TTC549 (cell line): ENCODE measurements around the gene GGCX.
"Not testable (repeated sequence)": the region's sequence is repeated elsewhere in the genome, so short reads cannot be mapped to it uniquely, and the experiment has no call there.

ENCODE experiments used
- FAIRE-seq: peaks from 2 replicates; lab custom pipeline; 2012; peaks lifted over from hg19 to GRCh38; lab: Jason Lieb, UNC

Gene GGCX

DNA sequence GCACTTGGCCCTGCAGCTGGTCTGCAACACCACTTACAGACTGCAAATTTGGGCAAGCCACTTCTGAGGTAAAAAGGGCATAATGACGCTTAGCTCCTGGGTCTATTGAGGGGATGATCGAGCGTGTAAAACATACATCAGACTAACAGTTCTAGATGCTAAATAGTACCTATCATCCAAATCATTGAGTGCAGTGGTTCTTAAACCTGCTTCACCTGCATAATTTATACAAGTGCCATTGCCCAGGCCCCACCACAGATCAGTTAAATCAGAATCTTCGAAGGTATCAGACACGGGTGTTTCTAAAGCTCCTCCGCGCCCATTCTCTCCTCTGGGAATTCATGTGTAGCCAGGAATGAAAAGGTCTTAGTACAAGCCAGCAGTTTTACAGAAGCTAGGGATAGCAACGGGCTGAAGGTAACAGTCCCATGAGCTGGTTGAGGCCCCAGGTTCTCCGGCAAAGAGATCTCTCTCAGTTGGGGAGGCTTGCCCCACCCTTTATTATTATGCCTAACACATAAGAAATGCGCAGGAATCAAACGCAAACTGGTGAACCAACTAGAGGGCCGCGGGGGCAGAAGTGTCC, 33.5 kb upstream of the GGCX start:
- FAIRE-seq: no peak

DNA sequence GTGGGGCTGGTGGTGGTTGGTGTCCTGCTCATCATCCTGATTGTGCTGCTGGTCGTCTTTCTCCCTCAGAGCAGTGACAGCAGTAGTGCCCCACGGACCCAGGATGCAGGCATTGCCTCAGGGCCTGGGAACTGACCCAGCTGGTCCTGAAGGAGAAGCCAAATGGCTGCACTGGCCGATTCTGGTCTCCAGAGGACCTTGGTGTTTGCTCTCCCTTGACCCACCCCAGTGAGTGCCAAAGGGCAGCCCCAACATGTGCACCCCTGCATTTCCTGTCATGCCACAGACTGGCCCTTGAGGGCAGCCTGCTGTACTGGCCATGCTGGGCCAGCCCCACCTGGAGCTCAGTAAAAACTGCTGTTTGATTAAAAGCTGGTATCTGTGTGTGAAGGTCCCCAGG, 31.7 kb upstream of the GGCX start:
- no peak for FAIRE-seq

DNA sequence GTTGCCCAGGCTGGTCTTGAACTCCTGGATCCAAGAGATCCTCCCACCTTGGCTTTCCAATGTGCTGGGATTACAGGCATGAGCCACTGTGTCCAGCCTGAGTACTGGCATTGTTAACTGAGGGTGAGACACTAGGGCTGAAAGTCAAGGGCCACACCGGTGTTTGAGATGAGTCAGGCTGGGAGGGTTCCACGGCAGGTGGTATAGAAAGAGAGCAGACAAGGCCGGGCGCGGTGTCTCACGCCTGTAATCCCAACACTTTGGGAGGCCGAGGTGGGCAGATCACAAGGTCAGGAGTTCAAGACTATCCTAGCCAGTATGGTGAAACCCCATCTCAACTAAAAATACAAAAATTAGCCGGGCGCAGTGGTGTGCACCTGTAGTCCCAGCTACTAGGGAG, 31.0 kb upstream of the GGCX start:
- not testable (repeated sequence) for FAIRE-seq

DNA sequence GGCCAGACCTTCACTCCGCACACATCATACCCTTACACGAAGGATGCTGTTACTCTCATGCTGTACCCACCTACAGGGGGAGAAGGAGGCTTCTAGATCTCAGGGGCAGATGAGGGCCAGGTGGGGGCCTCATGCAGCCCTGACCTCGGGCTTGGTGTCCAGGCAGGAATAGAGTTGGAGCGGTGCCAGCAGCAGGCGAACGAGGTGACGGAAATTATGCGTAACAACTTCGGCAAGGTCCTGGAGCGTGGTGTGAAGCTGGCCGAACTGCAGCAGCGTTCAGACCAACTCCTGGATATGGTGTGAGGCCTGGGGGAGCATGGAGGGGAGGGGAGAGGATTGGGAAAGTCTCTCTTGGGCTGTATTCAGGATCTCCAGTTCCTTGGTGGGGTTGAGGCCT, 30.3 kb upstream of the GGCX start:
- no peak for FAIRE-seq

- FAIRE-seq: no peak
Measured at GRCh38 chr2:85590950-85591349, 29.7 kb upstream of the GGCX start.

DNA sequence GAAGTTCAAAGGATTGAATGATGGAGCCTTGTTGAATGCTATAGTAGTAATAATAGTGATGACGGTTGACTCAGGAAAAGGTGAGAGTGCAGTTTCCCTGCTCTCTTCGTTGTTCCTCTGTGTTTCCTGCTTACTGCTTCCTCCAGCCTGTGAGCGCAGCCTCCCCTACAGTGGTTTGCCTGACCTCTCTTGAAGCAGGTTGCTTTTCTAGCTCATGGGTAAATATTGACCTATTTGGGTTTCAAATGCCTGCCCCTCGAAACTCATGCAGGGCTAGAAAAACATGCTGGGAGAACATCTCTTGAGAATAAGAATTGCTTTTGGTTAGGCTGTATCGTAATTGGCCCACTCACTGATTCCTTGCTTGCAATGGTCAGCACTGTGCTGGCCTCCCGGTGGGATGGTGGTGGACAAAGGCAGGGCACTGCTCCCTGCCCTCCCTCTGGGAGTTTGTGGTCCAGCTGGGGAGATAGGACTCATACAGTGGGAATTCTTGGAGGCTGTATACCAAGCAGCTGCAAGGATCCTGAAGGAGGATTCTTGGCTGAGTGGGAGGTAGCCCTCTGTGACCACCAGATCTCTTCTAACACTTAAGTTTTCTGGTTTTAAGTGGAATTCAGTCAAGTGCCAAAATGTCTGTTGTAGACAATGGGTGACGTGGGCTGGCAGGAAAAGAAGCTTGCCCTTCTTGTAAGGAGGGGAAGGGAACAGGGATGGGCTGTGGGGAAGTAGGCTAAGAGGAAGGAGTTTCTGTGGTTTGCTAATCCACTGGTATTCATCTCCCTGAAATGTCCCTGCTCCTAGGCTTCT, 28.9 kb upstream of the GGCX start:
- no peak for FAIRE-seq

GRCh38 chr2:85589181-85589580, 27.9 kb upstream of the GGCX start:
- FAIRE-seq: no peak

- no peak for FAIRE-seq
Measured at GRCh38 chr2:85588645-85589044, 27.4 kb upstream of the GGCX start.

DNA sequence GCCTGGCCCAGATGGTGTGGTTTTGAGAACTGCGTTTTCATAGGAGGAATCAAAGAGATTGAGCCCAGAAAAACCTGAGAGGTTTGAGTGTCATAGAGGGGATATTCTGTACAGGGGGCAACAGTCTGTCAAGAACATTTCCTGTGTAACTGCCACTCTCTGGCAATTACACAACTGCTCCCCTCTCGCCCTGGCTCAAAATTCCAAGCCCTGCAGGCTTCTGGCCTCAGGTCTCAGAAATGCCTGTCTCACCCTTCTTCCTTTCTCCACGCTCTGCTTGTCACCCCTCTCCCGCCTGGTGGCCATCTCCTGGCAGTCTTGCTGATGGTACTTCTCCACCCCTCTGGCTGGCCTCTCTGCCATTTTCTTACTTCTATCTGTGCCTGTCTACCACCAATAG, 26.9 kb upstream of the GGCX start:
- no peak for FAIRE-seq

GRCh38 chr2:85585781-85586105, 24.4 kb upstream of the GGCX start:
- FAIRE-seq: no peak

DNA sequence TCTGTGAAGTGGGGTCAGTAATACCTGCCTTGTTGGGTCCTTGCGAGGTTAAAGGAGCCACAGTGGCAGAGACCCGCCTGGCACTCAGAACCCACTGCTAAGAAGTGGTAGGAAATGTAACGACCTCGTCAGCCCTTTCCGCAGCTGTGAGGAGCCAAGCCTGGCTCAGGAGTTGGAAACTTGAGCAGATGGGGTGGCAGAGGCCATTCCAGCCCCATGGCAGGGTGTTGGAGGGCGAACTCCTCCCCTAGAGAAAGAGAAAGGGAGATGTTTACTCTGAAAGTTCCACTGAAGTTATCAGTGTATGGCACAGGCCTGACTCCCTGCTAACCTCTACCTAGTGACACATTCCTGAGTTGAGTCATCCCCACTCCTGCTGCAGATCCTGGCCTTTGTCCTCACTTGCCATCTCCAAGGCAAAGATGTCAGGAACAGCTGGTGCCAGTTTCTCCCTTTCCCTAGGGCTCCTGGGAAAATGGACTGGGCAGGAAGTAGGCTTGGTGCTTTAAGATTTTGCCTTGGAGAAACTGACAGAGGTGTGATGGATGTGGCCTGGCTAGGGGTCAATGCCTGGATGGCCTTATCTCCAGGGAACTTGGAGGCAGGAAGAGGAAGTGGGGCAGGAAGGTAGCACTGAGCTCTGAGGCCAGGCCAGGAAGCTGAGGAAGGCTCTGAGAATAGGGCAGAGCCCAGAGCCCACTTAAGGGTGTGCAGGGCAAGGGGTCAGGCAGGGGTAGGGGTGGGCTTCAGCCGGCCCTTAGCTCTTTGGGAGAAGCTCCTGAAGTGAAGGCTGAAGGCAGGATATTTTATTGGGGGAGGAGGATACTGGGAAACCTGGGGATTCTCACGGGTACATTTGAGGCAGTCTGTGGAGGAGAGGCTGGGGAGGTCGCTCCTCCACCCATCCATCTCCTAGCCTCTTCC, 23.8 kb upstream of the GGCX start:
- no peak for FAIRE-seq

DNA sequence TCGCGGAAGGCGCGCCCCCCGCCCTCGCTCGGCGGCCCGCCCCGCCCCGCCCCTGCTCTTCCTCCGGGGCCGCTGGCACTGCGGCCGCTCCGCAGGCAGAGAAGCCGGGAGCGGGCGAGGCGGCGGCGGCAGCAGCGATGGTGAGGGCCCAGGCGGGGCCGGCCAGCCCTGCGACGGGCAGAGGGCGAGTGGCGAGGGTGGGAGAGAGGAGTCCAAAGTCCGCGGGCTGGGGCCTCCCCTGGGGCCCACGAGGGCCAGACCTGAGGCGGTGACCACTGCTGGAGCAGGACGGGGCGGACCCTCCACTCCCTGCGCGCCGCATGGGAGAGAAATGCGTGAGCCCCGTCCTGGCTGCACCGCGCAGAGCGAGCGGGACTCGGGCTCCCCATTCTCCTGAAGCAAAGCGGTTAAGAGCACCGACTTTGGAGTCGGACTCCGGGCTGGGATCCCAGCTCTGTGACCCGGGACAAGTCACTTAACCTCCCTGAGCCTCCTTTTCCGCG, 23.1 kb upstream of the GGCX start, which contains the start of gene VAMP5:
Gene VAMP5 (plus strand): TSS at position 78 of the 503 bp plus-strand sequence. CDS start 60 bp downstream, at position 138.
- FAIRE-seq: no peak

DNA sequence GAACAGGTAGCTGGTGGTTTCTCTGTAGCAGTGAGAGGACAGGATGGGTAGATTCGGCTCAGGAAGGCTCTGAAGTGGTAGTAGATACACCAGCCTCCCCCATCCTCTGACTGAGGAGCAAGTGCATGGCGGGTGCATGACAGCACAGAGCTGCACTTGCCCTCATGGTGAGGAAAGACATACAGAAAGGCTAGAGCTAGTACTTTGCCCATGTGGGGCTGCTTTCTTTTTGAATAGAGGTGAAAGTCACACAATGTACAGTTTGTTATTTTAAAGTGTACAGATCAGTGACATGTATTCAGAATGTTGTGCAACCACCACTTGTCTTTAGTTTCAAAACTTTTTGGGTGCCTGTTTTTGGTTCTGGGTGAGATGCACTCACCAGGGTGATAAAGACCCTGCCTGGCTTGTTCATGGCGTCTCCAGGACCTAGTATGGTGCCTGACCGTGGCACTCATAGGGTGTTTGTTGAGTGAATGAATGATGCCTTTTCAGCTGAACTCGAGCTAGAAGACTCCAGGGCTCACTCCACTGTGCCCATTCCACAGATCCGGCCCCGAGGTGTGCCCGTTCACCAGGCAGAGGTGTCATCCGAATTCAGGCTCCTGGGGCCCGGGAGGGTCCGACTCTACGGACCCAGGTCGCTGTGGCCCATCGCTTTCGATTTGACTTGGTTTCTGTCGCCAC, 22.5 kb upstream of the GGCX start:
- no peak for FAIRE-seq

GRCh38 chr2:85582492-85582891, 21.2 kb upstream of the GGCX start:
- FAIRE-seq: no peak

- FAIRE-seq: no peak
Measured at GRCh38 chr2:85580206-85580605, 18.9 kb upstream of the GGCX start.

- FAIRE-seq: no peak
Measured at GRCh38 chr2:85579266-85579935, 18.1 kb upstream of the GGCX start.

DNA sequence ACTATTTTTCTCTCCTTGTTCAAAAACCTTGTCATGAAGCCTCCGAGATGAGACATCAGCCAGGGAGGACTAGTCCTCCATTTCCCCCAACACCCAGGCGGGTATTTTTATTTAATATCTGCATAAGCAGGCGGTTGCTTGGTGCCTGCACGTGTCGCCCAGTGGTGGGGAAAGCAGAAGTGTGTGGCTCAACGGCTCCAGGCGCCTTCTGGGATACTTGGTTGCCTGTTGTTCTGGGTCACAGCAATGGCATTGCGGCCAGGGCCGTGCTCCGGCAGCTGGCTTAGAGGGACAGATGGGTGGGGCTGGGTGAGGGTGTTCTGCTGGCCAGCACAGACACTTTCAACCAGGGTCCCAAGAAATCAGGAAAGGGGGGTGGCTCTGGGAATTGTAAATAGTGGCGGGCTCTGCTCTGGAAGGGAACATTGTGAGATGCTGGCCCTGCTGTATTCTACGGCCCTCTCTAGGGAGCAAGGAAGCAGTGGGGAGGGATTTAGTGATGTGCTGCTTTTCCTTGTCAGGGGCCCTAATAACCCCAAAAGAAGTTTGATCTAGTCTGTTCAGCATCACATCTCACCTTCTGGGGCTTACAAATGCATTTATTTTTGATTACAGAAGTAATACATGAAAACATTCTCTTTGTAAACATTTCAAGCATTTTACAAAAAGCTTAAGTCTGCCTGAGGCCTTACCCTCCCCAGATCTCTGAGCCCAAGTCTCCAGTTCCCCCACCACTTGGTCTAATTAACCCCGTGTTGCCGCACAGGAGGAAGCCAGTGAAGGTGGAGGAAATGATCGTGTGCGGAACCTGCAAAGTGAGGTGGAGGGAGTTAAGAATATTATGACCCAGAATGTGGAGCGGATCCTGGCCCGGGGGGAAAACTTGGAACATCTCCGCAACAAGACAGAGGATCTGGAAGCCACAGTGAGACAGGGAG, 17.2 kb upstream of the GGCX start:
- no peak for FAIRE-seq

- no peak for FAIRE-seq
Measured at GRCh38 chr2:85577386-85578242, 16.3 kb upstream of the GGCX start, which contains the start of gene VAMP8. Gene VAMP8 (plus strand): TSS chr2:85577586. CDS start chr2:85577647, 61 bp downstream.

DNA sequence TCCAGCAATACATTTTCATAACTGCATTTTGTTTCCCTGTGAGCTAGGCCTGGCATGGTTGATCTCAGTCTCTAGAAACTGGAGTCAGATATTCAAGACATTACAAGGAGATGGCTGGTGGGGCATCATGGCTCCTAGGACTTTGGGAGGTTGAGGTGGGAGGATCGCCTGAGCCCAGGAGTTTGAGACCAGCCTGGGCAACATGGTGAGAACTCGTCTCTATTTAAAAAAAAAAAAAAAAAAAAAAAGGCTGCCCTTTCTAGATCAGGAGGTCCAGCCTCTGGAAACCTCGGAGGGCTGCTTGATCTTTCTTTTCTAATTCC, 15.7 kb upstream of the GGCX start:
- FAIRE-seq: no peak

DNA sequence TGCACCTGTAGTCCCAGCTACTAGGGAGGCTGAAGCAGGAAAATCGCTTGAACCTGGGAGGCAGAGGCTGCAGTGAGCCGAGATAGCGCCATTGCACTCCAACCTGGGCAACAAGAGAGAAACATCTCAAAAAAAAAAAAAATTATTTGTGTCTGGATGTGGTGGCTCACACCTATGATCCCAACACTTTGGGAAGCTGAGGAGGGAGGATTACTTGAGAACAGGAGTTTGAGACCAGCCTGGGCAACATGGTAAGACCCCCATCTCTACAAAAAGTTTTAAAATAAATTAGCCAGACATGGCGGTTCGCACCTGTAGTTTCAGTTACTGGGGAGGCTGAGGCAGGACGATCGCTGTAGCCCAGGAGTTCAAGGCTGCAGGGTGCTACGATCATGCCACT, 14.4 kb upstream of the GGCX start:
- no peak for FAIRE-seq
